ENCODE data around the gene NCR2.
"Not testable (repeated sequence)": the region's sequence is repeated elsewhere in the genome, so short reads cannot be mapped to it uniquely, and the experiment has no call there.

Gene NCR2, protein sequence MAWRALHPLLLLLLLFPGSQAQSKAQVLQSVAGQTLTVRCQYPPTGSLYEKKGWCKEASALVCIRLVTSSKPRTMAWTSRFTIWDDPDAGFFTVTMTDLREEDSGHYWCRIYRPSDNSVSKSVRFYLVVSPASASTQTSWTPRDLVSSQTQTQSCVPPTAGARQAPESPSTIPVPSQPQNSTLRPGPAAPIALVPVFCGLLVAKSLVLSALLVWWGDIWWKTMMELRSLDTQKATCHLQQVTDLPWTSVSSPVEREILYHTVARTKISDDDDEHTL

DNA sequence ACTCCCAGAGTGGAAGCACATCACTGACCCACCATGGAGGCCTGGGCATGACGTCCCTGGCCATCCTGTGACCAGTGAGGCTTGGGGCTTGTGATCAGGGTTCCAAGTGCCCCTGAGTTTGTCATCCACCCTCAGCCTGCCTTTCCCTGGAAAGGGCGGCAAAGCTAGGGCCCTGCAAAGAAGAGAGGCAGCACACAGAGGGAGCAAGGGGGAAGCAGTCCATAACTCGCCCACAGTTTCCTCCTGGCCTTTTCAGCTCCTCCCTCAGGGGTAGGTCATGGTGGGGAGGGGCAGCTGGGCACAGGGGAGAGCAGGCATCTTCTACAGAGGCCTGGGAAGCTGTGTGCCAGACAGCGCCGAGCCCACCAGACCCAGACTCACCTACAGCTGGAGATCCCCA, at the start of gene NCR2:
NCR2 (plus strand) TSS at position 313 of the 400 bp plus-strand sequence. CDS start 269 bp downstream, outside the sequence.
- DNase-seq (ENCODE audit: low read depth) = no peak

DNA sequence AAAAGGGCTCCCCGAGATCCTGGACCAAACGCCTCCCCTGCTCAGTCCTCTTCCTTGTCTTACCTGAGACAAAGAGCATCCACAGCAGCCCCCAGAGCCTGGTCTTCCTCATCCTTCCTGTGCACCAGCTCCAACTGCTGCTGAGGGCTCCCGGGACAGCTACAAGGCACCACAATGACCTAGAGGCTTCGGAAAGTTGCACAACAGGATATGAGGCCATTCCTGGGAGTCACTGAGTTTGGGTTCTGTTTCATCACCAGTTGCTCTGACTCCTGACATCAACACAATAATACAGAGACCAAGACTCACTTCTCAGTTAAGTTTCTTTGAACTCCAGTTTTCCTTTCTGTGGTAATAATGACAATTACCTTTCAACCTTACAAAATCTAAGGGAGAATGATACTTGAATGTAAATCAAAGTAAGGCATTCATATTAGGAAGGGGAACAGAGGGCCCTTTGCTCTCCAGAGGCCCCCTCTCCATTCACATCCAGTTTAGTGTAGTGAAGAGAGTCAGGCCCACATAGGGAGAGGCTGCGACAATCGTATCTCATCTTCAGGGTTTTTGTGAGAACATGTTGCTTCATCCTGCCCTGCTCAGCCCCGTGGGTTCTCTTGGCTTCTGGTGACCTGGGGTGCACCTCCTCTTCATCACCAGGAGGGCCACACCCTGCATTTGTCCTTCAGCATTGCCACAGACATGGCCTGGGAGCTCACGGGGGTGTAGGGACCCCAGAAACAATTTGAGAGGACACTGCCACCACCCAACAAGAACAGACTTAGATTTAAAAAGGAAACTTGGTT, 48.7 kb upstream of the NCR2 start, which contains the start of gene TREM1:
TREM1 (minus strand) TSS at position 139 of the 803 bp plus-strand sequence; CDS start at position 112, 27 bp downstream.
- peak; percentile 27 for DNase-seq (ENCODE audit: low read depth)

DNA sequence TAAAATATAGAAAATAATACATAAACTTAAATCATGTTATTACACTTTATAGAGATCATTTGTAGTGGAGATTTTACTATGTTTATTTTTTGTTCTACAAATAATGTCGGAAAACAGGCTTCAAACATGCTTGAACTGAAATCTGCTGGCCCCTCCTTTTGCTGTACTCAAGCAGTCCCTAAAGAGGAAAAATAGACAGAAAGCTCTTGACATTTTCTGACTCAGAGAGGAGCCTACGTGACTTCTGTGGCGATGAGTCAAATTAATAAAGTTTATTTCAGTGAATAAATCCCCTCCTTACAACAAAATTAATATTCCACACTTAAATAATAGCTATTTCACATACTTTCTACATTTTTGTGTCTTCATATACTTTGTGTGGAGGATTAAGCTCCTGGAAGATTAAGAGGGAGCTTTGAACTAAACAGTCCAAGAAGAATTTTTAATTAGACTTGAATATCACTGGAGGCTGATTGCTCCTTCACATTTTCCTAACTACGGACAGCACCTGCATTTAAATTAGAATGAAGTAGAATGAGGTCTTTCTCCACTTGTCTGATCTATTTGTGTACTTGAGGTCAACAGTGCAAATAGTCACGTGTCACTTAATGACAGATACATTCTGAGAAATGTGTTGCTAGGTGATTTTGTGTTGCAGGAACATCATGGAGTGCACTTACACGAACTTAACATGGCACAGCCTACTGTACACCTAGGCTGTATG, 47.2 kb upstream of the NCR2 start:
- DNase-seq (ENCODE audit: low read depth) = no peak

DNA sequence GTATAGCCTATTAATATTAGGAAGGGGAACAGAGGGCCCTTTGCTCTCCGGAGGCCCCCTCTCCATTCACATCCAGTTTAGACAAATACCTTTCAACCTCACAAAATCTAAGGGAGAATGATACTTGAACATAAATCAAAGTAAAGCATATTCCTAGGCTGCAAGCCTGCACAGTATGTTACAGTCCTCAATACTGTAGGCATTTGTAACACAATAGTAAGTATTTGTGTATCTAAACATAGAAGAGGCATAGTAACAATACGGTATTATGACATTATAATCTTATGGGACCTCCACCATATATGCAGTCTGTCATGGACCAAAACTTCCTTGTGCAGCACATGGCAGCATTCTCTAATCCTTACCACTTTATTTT, 46.7 kb upstream of the NCR2 start:
- no peak for DNase-seq (ENCODE audit: low read depth)

DNA sequence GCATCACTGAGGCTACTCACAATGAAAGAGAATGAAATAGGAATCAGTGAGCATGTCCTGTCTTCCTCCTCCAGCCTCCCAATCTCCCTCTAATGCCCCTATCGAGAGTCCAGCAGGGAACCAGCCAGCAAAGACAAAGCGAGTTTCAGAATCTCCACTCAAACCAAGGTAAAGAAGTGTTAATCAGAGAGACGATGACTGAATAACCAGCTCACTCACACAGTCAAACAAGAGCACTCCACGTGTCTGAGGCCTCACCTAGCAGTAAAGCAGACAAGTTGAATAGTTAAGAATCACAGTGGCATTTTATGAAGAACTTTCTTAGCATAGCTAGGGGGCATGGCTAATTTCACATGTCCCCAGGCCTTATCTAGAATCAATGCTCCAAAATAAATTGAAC, 45.6 kb upstream of the NCR2 start:
- no peak for DNase-seq (ENCODE audit: low read depth)

DNA sequence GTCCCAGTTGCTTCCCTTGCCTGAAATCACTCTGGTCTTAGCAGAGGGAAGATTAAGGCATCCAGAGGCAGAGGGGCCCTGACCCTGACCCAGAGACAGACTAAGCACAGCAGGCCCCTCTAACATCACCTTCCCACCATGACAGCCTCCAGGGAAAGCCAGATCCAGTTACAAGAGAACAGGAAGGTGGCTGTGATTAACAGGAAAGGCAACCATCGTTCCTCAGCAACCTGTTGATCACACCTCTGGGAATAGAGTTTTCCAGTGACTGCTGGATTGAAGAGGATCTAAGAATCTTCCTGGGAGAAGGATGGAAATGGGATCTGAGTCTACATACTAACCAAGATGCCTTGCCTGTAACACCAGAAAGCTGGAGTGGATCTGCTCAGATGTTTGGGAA, 43.7 kb upstream of the NCR2 start:
- DNase-seq (ENCODE audit: low read depth) = no peak

DNA sequence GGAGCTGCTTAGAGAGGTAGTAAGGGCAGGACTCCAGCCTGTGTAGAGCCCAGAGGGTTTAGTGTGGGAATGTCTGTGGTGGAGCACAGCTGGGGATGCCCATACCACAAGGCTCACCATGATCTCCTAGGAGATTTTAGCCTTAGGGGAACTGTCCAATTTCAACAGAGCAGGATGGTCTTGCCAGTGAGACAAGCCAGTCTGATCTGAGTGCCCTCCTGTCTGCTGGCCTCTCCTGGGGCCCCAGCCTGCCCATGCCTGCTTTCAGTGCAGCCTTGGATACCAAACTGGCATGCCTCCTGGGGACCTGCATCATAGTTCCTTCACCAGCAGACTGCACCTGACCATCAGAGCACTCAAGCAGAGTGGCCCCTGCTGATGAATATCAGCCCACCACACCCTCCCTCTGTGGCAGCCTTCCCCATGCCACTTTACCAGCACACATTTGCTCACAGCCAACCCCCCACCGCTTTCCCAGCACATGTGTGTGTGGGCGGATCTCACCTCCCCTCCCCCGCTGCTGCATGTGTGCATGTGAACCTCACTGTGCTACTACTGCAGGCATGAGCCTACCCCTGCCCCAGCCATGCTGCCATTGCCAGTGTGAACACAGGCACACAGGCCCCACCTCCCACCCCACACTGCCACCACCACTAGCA, 41.1 kb upstream of the NCR2 start:
- DNase-seq (ENCODE audit: low read depth) = no peak

DNA sequence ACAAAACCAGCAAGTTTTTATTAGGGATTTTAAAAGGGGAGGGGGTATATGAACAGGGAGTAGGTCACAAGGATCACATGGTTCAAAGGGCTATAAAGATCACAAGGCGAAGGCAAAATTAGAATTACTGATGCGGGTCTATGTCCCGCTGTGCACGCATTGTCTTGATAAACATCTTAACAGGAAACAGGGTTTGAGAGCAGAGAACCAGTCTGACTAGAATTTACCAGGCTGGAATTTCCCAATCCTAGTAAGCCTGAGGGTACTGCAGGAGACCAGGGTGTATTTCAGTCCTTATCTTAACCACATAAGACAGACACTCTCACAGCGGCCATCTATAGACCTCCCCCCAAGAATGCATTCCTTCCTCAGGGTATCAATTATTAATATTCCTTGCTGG, 38.2 kb upstream of the NCR2 start:
- DNase-seq (ENCODE audit: low read depth) = not testable (repeated sequence)

DNA sequence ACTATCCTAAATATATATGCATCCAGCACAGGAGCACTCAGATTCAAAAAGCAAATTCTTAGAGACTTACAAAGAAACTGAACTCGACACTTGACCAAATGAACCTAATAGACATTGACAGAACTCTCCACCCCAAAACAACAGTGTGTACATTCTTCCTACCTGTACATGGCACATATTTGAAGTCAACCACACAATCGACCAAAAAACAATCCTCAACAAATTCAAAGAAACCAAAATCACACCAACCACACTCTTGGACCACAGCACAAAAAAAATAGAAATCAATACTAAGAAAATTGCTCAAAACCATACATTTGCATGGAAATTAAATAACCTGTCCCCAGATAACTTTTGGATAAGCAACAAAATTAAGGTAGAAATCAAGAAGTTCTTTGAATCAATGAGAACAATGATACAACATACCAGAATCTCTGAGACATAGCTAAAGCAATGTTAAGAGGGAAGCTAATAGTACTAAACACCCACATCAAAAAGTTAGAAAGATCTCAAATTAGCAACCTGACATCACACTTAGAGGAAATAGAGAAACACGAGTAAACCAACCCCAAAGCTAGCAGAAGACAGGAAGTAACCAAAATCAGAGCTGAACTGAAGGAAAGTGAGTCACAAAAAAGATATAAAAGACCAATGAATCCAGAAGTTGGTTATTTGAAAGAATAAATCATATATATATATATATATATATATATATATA, 36.5 kb upstream of the NCR2 start:
- DNase-seq (ENCODE audit: low read depth) = no peak

DNA sequence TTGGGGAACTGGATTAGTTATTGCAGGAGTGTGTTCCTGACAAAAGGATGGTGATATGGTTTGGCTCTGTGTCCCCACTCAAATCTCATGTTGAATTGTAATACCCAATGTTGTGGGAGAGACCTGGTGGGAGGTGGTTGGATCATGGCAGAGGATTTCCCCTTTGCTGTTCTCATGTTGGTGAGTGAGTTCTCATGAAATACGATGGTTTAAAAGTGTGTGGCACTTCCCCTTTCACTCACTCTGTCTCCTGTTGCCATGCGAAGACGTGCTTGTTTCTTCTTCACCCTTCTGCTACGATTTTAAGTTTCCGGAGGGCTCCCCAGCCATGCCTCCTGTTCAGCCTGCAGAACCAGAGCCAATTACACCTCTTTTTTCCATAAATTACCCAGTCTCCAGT, 32.8 kb upstream of the NCR2 start:
- DNase-seq (ENCODE audit: low read depth) = no peak

DNA sequence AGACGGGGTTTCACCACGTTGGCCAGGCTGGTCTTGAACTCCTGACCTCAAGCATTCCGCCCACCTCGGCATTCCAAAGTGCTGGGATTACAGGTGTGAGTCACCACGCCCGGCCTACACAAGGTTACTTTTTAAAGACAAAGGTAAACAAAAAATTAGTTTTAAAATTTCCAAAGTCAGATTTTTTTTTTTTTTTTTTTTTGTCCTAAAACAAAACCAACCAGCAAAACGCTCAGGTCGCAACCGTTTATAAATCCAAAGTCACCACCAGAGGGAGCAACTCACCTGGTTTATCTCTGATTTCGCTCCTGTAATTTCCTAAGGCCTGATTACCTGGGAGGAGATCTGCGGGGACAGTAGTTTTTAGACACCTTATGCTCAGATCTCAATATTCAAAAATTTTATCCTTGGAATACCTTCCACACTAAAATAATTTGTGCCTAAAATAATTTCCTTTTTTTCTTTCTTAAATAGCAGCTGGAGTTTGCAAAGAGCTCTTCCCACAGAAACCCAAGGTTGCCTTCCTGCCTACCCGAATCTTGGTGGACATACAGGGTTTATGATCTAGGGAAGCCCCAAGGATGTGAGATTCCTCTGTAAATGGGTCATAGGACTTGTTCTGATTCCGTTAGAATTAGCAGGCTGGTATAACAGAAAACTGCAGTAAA, 29.1 kb upstream of the NCR2 start:
- DNase-seq (ENCODE audit: low read depth) = no peak

DNA sequence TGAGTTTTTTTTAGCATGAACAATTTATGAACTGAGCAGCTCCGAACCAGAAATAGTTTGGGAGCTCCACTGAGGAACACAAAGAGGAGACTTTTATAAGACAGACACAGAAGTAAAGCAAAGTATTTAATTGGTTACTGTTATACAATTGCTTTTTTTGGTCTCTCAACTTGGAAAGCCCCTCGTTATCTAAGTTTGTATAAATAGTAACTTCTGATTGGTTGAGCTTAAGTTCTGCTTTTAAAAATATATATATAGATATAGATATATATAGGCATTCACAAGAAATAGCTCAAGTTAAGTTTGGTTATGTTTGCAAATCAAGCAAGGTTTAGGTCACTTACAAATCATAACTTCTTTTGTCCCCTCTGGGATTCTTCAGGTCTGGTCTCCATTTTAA, 20.2 kb upstream of the NCR2 start:
- no peak for DNase-seq (ENCODE audit: low read depth)

DNA sequence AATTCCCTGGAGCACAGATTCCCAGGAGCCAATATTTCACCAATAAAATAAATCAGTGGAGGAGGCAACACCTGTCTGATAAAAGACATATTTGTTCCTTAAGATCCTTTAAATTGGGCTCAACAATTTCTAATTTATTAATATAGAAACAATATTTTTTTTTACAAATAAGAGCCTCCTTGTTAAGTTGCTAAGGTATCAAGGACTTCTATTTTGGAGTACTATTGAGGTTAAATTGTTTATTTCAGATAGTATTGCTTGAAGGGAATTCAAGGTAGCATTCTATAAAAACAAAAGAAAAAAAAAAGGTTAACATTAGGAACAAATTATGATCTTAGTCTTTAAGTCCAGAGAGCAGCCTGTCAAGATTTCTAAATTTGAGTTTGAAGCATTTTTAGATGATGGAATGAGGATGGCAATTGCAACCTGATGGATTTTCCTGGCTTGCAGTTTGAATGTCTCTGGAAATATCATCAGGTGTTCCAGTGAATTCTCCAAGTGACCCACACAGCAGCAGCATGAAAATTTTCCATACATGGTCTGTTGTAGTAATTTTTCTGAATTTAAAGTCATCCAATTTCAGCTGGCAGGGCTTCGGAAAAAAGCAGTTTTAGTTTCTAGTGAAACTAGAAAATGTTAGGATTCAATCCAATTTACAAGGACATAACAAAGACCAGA, 19.3 kb upstream of the NCR2 start:
- DNase-seq (ENCODE audit: low read depth) = no peak

DNA sequence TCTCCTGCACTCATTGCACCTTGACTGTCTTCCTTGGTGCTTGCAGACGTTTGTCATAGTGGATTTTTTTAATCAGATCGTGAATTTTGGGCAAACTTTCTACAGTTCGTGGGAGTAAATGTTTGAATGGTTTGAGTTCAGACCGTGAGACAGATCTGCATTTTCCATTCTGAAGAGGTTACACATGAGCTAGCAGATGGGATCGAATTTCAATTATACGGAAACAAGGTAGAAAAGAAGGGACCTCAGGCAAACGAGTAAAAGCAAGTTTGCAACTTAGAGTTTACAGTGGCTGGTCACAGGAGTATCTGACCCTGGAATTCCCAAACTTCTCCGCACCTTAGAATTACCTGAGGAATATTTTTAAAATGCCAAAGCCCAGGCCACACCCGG, 17.2 kb upstream of the NCR2 start:
- DNase-seq (ENCODE audit: low read depth) = no peak

DNA sequence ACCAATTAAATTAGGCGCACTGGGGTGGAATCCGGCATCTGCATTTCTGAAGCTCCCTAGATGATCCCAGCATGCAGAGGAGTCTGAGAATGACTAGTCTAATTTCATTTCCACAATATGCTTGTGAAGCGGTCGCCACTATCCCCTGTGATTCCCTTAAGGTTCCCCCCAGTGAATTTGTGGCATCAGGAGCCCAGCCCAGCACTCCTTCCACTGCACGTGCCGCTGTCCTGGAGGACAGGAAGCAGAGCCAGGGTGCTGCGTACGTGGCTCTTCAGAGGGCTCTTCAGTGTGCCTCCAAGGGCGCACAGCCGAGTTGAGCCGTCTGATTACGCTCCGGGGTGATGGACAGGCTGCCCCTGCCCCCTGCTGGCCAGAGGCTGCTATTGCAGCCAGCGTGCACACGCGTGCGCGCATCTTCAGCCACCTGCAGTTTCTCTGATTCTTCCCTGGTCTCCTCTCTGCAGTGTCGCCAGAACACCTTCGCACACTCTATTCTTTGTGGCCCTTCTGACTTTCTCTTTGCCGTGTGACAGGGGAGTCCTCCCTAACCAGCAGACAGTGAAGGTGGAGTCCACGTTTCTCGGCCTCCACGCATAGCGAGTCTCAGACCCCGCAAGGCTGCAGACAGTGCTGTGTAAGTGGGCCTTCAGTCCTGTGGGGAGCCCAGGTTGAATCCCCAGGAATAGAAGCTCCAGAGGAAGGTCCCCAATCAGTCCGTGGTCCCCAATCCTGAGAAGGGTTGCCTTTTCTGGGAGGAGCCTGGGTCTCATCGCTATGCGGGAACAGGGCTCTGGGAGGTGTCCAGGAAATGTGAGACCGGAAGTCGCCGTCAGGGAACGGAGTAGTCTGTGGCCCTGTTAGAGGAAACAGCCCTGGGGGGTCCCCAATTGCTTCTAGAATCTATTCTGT, 16.5 kb upstream of the NCR2 start:
- DNase-seq (ENCODE audit: low read depth) = peak; percentile 6

DNA sequence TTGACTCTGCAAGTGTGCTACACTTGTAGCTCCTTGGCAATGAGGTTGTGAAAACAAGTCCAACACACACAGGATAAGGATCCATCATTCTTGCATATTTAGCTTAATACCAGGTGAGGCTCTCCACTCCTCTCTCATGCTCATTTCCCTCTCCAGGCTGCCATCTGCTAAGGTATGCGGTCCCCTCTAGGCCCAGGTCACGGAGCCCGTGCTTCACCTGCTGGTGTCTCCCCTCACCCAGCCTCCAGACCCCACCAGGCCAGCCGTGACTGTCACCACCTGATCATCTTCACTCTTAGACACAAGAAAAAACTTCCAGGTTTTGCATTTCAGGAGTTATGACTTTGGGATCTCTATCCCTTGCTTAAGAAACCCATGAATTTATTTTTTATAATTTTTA, 14.2 kb upstream of the NCR2 start:
- no peak for DNase-seq (ENCODE audit: low read depth)

DNA sequence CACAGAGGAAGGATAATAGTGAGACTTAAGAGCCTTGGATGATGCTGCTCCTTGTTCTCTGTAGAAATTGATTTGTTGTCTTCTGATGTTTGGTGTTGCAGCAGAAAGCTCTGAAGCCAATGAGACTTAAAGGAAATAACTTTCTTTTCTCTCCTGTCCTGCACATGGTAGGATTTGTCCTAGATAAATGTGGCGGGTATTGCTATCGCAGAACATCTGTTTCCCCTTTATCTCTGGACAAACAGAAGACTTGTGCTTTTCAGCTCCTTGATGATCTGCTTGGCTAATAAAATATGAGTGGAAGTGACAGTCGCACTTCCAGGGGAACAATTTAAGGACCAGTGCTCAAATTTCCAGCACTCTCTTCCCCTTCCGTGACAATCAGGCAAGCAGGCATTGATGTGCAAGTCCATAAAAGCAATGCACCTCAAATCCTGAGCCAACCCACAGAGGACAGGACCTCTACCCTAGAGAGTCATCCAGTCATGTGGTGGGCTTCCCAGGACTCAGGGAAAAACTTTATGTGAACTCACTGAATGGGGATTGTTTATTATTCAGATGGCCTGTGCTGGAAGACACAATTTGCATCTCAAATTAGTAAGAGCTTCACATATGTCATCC, 9.9 kb upstream of the NCR2 start:
- no peak for DNase-seq (ENCODE audit: low read depth)

DNA sequence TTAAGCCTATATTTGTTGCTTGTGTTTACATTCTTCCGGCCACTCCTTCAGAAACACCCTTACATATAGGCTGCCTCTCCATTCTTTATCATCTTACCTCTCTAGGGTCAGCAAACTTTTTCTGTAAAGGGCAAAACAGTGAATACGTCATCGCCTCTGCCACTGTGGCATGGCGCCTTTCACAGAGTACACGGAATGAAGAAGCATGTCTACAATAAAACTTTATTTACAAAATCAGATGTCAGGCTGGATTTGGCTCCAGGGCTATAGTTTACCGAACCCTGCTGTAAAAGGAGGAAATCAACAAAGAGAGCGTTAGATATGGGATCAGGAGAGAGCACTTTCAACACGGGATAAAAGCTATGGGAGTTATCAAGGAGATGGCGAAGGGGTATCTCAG, 9.3 kb upstream of the NCR2 start:
- no peak for DNase-seq (ENCODE audit: low read depth)

DNA sequence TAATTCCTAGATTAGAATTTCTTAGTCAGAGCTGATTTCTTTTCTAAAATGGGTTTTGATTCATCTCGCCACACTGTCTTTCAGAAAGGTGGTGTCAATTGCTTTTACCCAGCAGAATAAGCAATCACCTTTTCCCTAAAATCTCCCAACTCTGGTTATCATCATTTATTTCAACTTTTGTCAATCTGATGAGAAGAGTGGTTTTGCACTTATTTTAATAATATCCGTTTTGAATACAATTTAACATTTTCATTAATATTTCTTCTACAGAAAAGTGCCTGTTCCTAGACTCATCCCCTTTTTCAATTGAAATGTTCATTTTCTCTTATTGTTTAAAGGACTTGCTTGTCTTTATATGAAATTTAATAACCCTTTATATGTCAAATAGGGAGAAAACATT, 8.2 kb upstream of the NCR2 start:
- no peak for DNase-seq (ENCODE audit: low read depth)
